GM12872 (cell line): ENCODE measurements around the gene TFF1.

Experiments
- TF ChIP-seq, protein P1 (sequence below): IDR thresholded peaks from 3 replicates; pipeline ENCODE4 v1.5.1; 2011; ENCODE audit warnings: low read depth, mild to moderate bottlenecking, low read length, moderate library complexity; ENCODE audit not compliant: insufficient read depth

The TFF1 gene

DNA sequence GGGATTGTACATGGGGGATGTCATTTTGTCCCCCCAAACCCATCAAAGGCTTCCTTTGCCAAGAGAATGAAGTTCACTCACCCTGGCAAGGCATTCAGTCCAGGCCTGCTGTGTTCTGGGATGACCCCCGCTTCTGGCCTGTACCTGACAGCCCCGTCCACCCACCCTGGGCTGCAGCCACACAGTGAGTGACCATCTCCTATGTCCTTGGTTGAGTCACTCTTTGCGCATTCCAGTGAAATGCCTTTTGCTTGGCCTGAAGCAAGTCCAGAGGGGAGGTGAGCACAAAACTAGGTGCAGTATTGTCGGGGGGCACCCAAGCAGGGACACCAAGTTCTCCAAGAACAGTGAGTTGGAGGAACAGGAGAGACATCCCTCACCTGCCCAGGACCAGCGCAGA is 19.3 kb upstream of the TFF1 start:
- TF ChIP-seq, protein P1, sequence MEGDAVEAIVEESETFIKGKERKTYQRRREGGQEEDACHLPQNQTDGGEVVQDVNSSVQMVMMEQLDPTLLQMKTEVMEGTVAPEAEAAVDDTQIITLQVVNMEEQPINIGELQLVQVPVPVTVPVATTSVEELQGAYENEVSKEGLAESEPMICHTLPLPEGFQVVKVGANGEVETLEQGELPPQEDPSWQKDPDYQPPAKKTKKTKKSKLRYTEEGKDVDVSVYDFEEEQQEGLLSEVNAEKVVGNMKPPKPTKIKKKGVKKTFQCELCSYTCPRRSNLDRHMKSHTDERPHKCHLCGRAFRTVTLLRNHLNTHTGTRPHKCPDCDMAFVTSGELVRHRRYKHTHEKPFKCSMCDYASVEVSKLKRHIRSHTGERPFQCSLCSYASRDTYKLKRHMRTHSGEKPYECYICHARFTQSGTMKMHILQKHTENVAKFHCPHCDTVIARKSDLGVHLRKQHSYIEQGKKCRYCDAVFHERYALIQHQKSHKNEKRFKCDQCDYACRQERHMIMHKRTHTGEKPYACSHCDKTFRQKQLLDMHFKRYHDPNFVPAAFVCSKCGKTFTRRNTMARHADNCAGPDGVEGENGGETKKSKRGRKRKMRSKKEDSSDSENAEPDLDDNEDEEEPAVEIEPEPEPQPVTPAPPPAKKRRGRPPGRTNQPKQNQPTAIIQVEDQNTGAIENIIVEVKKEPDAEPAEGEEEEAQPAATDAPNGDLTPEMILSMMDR, result no peak

DNA sequence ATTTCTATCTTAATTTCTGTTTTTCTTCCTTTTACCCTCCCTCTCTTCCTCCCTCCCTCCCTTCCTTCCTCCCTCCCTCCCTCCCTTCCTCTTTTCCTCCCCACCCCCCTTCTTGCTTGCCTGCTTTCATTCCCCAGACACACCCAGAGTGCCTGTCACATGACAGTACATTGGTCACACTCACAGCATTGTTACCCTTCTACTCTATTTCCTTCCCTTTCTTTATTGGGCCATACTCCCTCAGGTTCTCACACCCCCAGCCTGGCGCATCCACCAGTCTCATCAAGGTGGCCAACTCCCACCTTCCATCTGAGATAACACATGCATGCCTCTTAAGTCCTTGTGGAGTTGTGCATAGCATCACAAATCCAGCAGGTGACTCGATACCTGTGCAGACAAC is 18.7 kb upstream of the TFF1 start:
- TF ChIP-seq, protein P1, result no peak

DNA sequence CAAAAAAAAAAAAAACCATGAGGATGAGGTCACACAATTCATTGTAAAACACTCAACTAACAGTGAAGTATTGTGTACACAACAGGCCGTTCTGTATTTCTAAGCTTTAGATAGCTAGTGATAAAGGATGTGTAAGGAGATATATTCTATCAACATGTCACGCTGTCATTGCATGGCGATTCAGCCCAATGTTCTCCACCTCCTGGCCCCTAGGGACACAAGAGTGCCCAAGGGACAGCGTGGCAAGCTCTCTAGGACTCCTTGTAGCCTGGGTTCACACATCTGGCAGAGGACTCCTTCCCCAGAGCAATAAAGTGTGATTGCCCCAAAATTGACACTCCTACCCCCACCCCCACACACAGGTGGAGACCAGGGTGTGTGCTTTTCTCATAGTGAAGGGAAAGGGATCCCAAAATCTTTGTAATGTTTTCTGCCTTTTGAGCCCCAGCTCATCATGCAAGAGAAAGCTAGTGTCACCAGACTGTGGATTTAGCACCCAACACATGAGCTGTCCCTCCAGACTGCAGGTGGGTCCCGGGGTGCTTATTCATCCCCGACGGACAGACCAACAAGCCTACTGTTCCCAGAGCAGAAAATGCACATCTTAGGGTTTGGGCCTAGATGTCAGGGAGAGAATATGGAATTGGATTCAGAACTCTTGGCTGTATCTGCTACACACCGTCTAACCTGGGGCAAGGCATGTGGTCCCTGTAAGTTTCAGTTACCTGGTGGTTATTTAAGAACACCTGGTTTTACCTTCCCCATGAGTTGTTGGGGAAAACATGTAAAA is 18.0 kb upstream of the TFF1 start:
- TF ChIP-seq, protein P1, result no peak

DNA sequence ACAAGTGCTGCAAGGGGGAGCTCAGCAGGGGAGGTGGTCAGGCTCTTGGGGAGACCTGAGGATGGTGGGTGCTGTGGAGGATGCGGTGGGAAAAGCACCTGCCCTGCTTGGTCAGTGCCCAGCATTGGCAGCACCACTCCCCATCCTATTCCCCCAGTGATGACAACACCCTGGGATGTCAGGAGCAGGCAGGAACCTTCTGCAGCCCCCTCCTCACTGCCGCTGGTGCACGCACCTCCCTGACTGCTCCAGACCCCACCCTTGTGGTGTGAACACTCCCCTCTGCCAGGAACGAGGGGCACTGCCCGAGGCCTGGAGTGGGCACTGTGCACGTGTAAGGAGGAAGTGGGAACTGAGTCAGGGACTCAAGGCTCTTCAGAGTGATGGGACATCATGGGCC is 17.0 kb upstream of the TFF1 start:
- TF ChIP-seq, protein P1, result no peak

DNA sequence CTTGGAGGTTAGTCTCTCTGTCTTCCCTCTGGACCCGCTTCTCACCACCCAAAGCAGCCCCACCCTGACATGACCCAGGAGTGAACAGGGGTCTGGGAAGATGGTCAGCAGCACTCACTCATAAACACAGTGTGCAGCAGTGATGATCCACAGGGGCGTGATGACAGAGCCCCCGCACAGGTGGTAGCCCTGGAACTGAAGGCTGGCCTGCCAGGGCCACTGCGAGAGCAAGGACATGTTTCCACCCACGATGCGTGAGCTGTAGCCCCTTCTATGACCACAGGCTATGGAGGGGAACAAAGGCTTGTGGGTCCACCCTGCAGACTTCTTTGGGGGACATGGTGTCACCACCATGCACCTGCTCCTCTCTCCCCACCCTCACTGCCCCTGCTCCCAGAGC is 16.6 kb upstream of the TFF1 start:
- TF ChIP-seq, protein P1, result no peak

DNA sequence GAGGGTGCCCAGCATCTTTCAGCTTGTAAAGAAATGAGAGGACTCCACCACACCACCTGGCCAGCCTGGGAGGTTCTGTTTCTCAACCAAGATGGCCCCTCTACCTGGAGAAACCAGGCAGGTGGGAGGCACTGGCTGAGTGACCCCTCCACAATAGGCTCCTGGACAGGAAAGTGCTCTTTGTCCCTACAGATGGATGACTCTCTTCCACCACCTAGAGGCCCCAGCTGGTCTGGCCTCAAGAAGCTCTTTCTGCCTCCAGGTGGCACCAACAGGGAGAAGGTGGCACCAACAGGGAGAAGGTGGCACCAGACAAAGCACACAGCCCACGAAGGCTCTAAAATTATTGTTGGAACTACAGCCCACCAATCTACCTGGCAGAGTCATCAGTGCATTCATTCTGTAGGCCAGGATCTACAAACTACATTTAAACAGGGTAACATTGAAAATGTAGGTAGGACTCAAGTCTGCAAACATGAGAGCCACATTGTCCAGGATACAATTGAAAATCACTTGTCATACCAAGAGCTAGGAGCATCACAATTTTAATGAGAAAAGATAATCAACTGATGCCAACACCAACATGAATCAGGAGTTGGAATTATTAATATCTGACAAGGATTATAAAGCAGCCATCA is 15.1 kb upstream of the TFF1 start:
- TF ChIP-seq, protein P1, result peak; percentile 82

DNA sequence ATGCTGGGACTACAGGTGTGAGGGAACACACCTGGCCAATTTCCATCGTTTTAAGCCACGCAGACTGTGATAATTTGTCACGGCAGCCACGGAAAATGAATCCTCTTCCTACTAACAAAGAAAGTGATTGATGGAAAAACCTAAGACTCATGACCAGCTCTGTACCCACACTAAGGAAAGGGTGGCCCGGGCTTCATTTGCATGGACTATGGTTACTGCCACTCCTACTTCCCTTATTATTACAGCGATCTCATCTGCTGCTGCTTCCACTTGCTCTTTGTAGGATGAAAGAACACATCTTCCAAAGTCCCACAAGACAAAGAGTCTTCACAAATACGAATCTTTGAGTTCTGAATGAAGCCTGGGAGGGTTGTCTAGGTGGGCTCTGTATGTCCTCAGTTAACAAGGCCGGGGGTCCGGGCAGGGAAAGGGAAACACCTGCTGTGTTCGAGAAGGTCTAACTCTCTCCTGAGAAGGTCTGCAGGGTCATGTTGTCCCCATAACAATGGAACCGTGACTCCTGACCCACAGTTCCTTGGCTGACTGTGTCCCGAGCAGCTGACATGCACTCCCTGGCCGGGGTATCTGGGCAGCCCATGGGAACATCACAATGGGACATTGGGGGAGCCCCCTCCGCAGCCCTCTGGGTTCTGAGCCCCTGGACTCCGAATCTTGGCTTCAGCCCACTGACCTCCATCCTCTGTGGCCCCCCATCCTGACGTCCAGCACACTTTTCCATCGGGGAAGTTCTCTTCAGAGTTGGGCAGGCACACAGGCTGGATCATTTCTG is 13.3 kb upstream of the TFF1 start:
- TF ChIP-seq, protein P1, result no peak
